Erythroblast (primary cell): ENCODE results near the gene CACNA1G.

Experiments used
- GATA1 ChIP-seq: IDR thresholded peaks from 2 replicates; pipeline ENCODE4 v1.6.1; 2011; ENCODE audit warnings: low read depth, mild to moderate bottlenecking, control low read depth, low read length, moderate library complexity
- POLR2A ChIP-seq: IDR thresholded peaks from 2 replicates; pipeline ENCODE4 v1.6.1; 2011; ENCODE audit warnings: mild to moderate bottlenecking, low read length

- TF ChIP-seq POLR2A = no peak
- TF ChIP-seq GATA1 = no peak
These were observed 30.6 kb downstream of the CACNA1G start for GRCh38 chr17:50590946-50591737.
